BJ (cell line): ENCODE data around the gene PKNOX1. TPM values are rescaled to one million over a fixed set of nuclear protein-coding genes. Genes with fewer than 3 reads are reported as not detected.

Experiments used
- polyA plus RNA-seq: library from polyadenylated mRNA; depleted of rRNA; stranded (reverse); fragments of >200 nt; gene quantifications from 2 replicates; pipeline ENCODE4 v1.2.3, GENCODE V29; 2011; rRNA removed
- small RNA-seq: library from RNA; depleted of rRNA; stranded (forward); fragments of <200 nt; gene quantifications from one replicate; pipeline ENCODE3, GENCODE V24; 2012; ENCODE audit warnings: low replicate concordance, low read depth; ENCODE audit not compliant: insufficient read length

PKNOX1 gene
- polyA plus RNA-seq, 1 experiment, result 38.9 TPM

Small RNA genes lying within 50 kb of the gene (small RNA-seq; reads per million reads assigned to genes)
- gene MIR5692B, result not detected

Other genes starting within 250 kb of the PKNOX1 start
- gene WDR4, start 95.0 kb upstream of the PKNOX1 start, polyA plus RNA-seq, result 9.4 and 13.7 TPM in 2 replicates
- gene NDUFV3, start 81.3 kb upstream of the PKNOX1 start, polyA plus RNA-seq, result 28.8 and 32.2 TPM in 2 replicates
- not detected in 2 replicates for gene ERVH48-1, start 48.9 kb upstream of the PKNOX1 start, polyA plus RNA-seq
- gene CBS, start 101.3 kb downstream of the PKNOX1 start, polyA plus RNA-seq, result 79.9 and 109 TPM in 2 replicates
- gene U2AF1, start 133.0 kb downstream of the PKNOX1 start, polyA plus RNA-seq, result 15.8 and 32.8 TPM in 2 replicates
- not detected in 2 replicates for gene CRYAA, start 194.4 kb downstream of the PKNOX1 start, polyA plus RNA-seq